ENCODE data around the gene ZNF554. TPM values are rescaled to one million over a fixed set of nuclear protein-coding genes. Genes with fewer than 3 reads are reported as not detected.

ZNF554 gene
- total RNA-seq, 1 experiment from 2014 or later: 5.3 TPM

GRCh38 chr19:2883686-2884439 is 64.2 kb downstream of the ZNF554 start:
- H3K27me3 ChIP-seq (ENCODE audit: control insufficient read depth, insufficient read depth, low read length): no peaks in the 10 kb centered on the region
- H3K4me3 ChIP-seq (ENCODE audit: insufficient read depth, low read depth, low read length): no peak overlapping the region
- no peak for DNase-seq
- no peaks in the 10 kb centered on the region for H3K36me3 ChIP-seq (replicated peaks; ENCODE audit: control insufficient read depth, insufficient read depth, low read length)

GRCh38 chr19:2885736-2886135 is 66.1 kb downstream of the ZNF554 start:
- no peaks in the 10 kb centered on the region for H3K36me3 ChIP-seq (replicated peaks; ENCODE audit: control insufficient read depth, insufficient read depth, low read length)
- H3K4me3 ChIP-seq (ENCODE audit: insufficient read depth, low read depth, low read length): no peak overlapping the region
- H3K27me3 ChIP-seq (ENCODE audit: control insufficient read depth, insufficient read depth, low read length): no peaks in the 10 kb centered on the region
- no peak for DNase-seq

Other genes with a start within 250 kb of the ZNF554 start
- 1.1 and 1.5 TPM in 2 replicates for gene GNG7, start 117.2 kb upstream of the ZNF554 start, total RNA-seq (2014; rRNA removed; shearing (Covaris generic))
- gene DIRAS1, start 98.5 kb upstream of the ZNF554 start, total RNA-seq (2014; rRNA removed; shearing (Covaris generic)): 8.2 and 12.2 TPM in 2 replicates
- gene SLC39A3, start 79.9 kb upstream of the ZNF554 start, total RNA-seq (2014; rRNA removed; shearing (Covaris generic)): 42.5 and 45.8 TPM in 2 replicates
- gene SGTA, start 36.6 kb upstream of the ZNF554 start, total RNA-seq (2014; rRNA removed; shearing (Covaris generic)): 97.4 and 103 TPM in 2 replicates
- gene THOP1, start 34.4 kb upstream of the ZNF554 start, total RNA-seq (2014; rRNA removed; shearing (Covaris generic)): 206 and 287 TPM in 2 replicates
- 1.9 and 2.0 TPM in 2 replicates for gene ZNF555, start 21.6 kb downstream of the ZNF554 start, total RNA-seq (2014; rRNA removed; shearing (Covaris generic))
- under 0.01 TPM in 2 replicates for gene ZNF556, start 47.5 kb downstream of the ZNF554 start, total RNA-seq (2014; rRNA removed; shearing (Covaris generic))
- gene ZNF57, start 81.1 kb downstream of the ZNF554 start, total RNA-seq (2014; rRNA removed; shearing (Covaris generic)): 1.7 and 2.9 TPM in 2 replicates
- gene ZNF77, start 125.1 kb downstream of the ZNF554 start, total RNA-seq (2014; rRNA removed; shearing (Covaris generic)): 4.6 and 5.5 TPM in 2 replicates
- gene TLE6, start 157.7 kb downstream of the ZNF554 start, total RNA-seq (2014; rRNA removed; shearing (Covaris generic)): 10.4 and 14.2 TPM in 2 replicates
- gene TLE2, start 209.4 kb downstream of the ZNF554 start, total RNA-seq (2014; rRNA removed; shearing (Covaris generic)): 9.6 and 18.7 TPM in 2 replicates
- gene TLE5, start 242.6 kb downstream of the ZNF554 start, total RNA-seq (2014; rRNA removed; shearing (Covaris generic)): 300 and 386 TPM in 2 replicates

All from H7 (cell line).